GM10266 (cell line): ENCODE data around the gene PHYHIPL.

Experiments used
- DNase-seq: peaks from one replicate; pipeline ENCODE4 v3.0.0; 2012; ENCODE audit errors: extremely low spot score
- CTCF ChIP-seq: IDR thresholded peaks from 2 replicates; pipeline ENCODE4 v1.5.1; 2012; ENCODE audit warnings: mild to moderate bottlenecking, low read depth; ENCODE audit not compliant: control insufficient read depth, insufficient read depth; ENCODE audit errors: missing control alignments

Gene PHYHIPL

GRCh38 chr10:59240582-59241183, 64.2 kb downstream of the PHYHIPL start:
- peak; percentile 12 for DNase-seq

GRCh38 chr10:59242057-59242456, 65.6 kb downstream of the PHYHIPL start:
- TF ChIP-seq CTCF, result no peak
- DNase-seq, result no peak

More at GRCh38 chr10:59240582-59241183, 64.2 kb downstream of the PHYHIPL start:
- peak; percentile 43 for TF ChIP-seq CTCF

- DNase-seq, result no peak
- TF ChIP-seq CTCF, result no peak
Observed at GRCh38 chr10:59242991-59243390, 66.5 kb downstream of the PHYHIPL start.

- DNase-seq, result no peak
- TF ChIP-seq CTCF, result no peak
Observed at GRCh38 chr10:59243611-59244195, 67.3 kb downstream of the PHYHIPL start.

GRCh38 chr10:59244871-59245270, 68.4 kb downstream of the PHYHIPL start:
- no peak for TF ChIP-seq CTCF
- DNase-seq, result no peak

GRCh38 chr10:59245686-59246085, 69.2 kb downstream of the PHYHIPL start:
- no peak for TF ChIP-seq CTCF
- no peak for DNase-seq

- no peak for TF ChIP-seq CTCF
- no peak for DNase-seq
Observed at GRCh38 chr10:59252491-59252890, 76.0 kb downstream of the PHYHIPL start.
